ENCODE measurements around the gene MS4A10. TPM values are rescaled to one million over a fixed set of nuclear protein-coding genes. Genes with fewer than 3 reads are reported as not detected.

Gene MS4A10
- total and polyA plus RNA-seq, 2 of the 8 experiments (the other 6 are each of a cell fraction or from before 2014, with no cell fraction given), result not detected

- TF ChIP-seq, protein P1, sequence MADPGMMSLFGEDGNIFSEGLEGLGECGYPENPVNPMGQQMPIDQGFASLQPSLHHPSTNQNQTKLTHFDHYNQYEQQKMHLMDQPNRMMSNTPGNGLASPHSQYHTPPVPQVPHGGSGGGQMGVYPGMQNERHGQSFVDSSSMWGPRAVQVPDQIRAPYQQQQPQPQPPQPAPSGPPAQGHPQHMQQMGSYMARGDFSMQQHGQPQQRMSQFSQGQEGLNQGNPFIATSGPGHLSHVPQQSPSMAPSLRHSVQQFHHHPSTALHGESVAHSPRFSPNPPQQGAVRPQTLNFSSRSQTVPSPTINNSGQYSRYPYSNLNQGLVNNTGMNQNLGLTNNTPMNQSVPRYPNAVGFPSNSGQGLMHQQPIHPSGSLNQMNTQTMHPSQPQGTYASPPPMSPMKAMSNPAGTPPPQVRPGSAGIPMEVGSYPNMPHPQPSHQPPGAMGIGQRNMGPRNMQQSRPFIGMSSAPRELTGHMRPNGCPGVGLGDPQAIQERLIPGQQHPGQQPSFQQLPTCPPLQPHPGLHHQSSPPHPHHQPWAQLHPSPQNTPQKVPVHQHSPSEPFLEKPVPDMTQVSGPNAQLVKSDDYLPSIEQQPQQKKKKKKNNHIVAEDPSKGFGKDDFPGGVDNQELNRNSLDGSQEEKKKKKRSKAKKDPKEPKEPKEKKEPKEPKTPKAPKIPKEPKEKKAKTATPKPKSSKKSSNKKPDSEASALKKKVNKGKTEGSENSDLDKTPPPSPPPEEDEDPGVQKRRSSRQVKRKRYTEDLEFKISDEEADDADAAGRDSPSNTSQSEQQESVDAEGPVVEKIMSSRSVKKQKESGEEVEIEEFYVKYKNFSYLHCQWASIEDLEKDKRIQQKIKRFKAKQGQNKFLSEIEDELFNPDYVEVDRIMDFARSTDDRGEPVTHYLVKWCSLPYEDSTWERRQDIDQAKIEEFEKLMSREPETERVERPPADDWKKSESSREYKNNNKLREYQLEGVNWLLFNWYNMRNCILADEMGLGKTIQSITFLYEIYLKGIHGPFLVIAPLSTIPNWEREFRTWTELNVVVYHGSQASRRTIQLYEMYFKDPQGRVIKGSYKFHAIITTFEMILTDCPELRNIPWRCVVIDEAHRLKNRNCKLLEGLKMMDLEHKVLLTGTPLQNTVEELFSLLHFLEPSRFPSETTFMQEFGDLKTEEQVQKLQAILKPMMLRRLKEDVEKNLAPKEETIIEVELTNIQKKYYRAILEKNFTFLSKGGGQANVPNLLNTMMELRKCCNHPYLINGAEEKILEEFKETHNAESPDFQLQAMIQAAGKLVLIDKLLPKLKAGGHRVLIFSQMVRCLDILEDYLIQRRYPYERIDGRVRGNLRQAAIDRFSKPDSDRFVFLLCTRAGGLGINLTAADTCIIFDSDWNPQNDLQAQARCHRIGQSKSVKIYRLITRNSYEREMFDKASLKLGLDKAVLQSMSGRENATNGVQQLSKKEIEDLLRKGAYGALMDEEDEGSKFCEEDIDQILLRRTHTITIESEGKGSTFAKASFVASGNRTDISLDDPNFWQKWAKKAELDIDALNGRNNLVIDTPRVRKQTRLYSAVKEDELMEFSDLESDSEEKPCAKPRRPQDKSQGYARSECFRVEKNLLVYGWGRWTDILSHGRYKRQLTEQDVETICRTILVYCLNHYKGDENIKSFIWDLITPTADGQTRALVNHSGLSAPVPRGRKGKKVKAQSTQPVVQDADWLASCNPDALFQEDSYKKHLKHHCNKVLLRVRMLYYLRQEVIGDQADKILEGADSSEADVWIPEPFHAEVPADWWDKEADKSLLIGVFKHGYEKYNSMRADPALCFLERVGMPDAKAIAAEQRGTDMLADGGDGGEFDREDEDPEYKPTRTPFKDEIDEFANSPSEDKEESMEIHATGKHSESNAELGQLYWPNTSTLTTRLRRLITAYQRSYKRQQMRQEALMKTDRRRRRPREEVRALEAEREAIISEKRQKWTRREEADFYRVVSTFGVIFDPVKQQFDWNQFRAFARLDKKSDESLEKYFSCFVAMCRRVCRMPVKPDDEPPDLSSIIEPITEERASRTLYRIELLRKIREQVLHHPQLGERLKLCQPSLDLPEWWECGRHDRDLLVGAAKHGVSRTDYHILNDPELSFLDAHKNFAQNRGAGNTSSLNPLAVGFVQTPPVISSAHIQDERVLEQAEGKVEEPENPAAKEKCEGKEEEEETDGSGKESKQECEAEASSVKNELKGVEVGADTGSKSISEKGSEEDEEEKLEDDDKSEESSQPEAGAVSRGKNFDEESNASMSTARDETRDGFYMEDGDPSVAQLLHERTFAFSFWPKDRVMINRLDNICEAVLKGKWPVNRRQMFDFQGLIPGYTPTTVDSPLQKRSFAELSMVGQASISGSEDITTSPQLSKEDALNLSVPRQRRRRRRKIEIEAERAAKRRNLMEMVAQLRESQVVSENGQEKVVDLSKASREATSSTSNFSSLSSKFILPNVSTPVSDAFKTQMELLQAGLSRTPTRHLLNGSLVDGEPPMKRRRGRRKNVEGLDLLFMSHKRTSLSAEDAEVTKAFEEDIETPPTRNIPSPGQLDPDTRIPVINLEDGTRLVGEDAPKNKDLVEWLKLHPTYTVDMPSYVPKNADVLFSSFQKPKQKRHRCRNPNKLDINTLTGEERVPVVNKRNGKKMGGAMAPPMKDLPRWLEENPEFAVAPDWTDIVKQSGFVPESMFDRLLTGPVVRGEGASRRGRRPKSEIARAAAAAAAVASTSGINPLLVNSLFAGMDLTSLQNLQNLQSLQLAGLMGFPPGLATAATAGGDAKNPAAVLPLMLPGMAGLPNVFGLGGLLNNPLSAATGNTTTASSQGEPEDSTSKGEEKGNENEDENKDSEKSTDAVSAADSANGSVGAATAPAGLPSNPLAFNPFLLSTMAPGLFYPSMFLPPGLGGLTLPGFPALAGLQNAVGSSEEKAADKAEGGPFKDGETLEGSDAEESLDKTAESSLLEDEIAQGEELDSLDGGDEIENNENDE (IDR thresholded peaks at IDR 0.05; ENCODE audit: insufficient replicate concordance, low read length), result no peak
- TF ChIP-seq JUND (IDR thresholded peaks at IDR 0.05; ENCODE audit: low read length), result no peak
- TF ChIP-seq CTBP2 (IDR thresholded peaks at IDR 0.05; ENCODE audit: borderline replicate concordance, insufficient read depth, insufficient read length, low read length), result no peak
- TF ChIP-seq GTF2F1 (IDR thresholded peaks at IDR 0.05; ENCODE audit: borderline replicate concordance, low read depth, low read length), result no peak
Observed at GRCh38 chr11:60814112-60814511, 29.0 kb downstream of the MS4A10 start (continued).

All from H1 (cell line).